GM18858 (cell line): ENCODE results near the gene PSKH1.

Experiments used
- ATAC-seq: cut with Tn5 transposase; IDR thresholded peaks from one replicate; pipeline ENCODE4 v1.9.1; 2021; ENCODE audit not compliant: unreplicated experiment

The PSKH1 gene

DNA sequence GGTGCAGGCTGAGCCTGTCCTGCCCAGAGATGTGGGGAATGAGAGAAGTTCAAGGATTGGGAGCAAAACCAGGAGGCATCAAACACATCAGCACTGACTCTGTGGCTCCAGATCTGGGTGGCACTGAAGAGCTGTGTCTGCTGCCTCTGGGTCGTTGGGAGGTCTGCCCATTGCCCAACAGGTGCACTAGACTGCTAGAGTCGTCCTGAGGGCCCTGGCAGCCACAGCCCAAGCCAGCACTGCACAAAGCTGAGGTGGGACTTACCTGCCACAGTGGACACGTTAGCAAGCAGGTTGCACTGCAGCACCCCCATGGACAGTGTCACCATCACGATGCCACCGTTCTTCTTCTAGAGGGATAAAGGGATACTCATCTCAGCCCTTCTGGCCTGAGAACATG, 84.0 kb downstream of the PSKH1 start:
- ATAC-seq = no peak

DNA sequence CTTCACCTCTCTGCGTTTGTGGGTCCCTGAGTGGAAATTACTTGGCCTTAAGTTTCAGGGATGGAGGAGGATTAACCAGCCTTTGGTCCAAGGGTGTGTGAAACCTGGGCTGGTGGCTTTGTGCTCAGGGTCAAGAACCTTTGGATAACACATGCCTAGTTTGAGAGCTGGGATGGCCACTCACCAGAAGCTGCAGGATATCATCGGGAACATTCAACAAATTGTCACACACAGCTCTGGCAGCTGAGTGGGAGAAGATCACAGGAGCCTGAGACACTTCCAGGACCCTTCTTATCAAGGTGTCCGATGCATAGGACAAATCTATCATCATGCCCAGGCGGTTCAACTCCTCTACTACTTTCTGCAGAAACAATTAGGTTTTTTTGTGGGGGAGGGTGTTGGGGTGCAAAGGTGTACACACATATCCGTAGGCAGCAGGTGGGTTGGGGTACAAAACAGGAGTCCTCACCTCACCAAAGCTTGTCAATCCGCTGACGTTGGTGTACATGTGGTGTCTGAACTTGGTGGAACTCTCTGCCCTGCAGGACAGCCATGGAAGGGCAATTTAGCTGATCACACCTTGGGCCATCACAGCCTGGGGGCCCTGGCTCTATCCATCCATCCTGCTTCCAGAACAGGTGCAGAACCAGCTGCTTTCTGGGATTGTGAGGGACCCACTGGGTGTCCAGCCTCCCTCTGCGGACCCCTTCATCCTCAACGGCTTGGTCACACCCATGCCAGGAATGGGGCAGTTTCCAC, 84.6 kb downstream of the PSKH1 start:
- no peak for ATAC-seq
